ENCODE data around the gene GRIK3.

GRIK3 gene

GRCh38 chr1:36977731-36978406 lies 56.4 kb downstream of the GRIK3 start:
- Histone ChIP-seq H2AFZ (ENCODE audit: low read depth, low read length) (no peak overlapping the region), H3K27me3 (ENCODE audit: insufficient read depth, low read length) (peaks cover under 1% of the 10 kb centered on the region), H3K36me3 (ENCODE audit: insufficient read depth, low read length) (no peaks in the 10 kb centered on the region), H3K4me1 (ENCODE audit: insufficient read depth, low read length) (no peaks in the 10 kb centered on the region), H3K9me3 (ENCODE audit: low read length) (no peaks in the 10 kb centered on the region), H3K4me3 (ENCODE audit: low read length) (no peak overlapping the region)

- no peaks in the 10 kb centered on the region for H3K9me3 ChIP-seq (ENCODE audit: low read length)
- H3K4me1 ChIP-seq (ENCODE audit: insufficient read depth, low read length): no peaks in the 10 kb centered on the region
- no peaks in the 10 kb centered on the region for H3K36me3 ChIP-seq (ENCODE audit: insufficient read depth, low read length)
- no peak overlapping the region for H3K4me3 ChIP-seq (ENCODE audit: low read length)
- H3K27me3 ChIP-seq (ENCODE audit: insufficient read depth, low read length): no peaks in the 10 kb centered on the region
- no peak overlapping the region for H2AFZ ChIP-seq (ENCODE audit: low read depth, low read length)
These were observed 58.7 kb downstream of the GRIK3 start for GRCh38 chr1:36975642-36976041.

GRCh38 chr1:36973056-36973455 lies 61.3 kb downstream of the GRIK3 start:
- Histone ChIP-seq H3K27me3 (ENCODE audit: insufficient read depth, low read length) (no peaks in the 10 kb centered on the region), H3K9me3 (ENCODE audit: low read length) (no peaks in the 10 kb centered on the region), H3K4me1 (ENCODE audit: insufficient read depth, low read length) (no peaks in the 10 kb centered on the region), H2AFZ (ENCODE audit: low read depth, low read length) (no peak overlapping the region), H3K4me3 (ENCODE audit: low read length) (no peak overlapping the region), H3K36me3 (ENCODE audit: insufficient read depth, low read length) (no peaks in the 10 kb centered on the region)

- H3K4me1 ChIP-seq (ENCODE audit: insufficient read depth, low read length): no peaks in the 10 kb centered on the region
- no peaks in the 10 kb centered on the region for H3K9me3 ChIP-seq (ENCODE audit: low read length)
- no peak overlapping the region for H3K4me3 ChIP-seq (ENCODE audit: low read length)
- H3K27me3 ChIP-seq (ENCODE audit: insufficient read depth, low read length): no peaks in the 10 kb centered on the region
- H3K36me3 ChIP-seq (ENCODE audit: insufficient read depth, low read length): no peaks in the 10 kb centered on the region
- no peak overlapping the region for H2AFZ ChIP-seq (ENCODE audit: low read depth, low read length)
These were observed 62.3 kb downstream of the GRIK3 start for GRCh38 chr1:36971852-36972618.

GRCh38 chr1:36968730-36969129 lies 65.6 kb downstream of the GRIK3 start:
- H3K36me3 ChIP-seq (ENCODE audit: insufficient read depth, low read length): no peaks in the 10 kb centered on the region
- H3K4me1 ChIP-seq (ENCODE audit: insufficient read depth, low read length): no peaks in the 10 kb centered on the region
- H3K4me3 ChIP-seq (ENCODE audit: low read length): no peak overlapping the region
- H2AFZ ChIP-seq (ENCODE audit: low read depth, low read length): no peak overlapping the region
- no peaks in the 10 kb centered on the region for H3K9me3 ChIP-seq (ENCODE audit: low read length)
- H3K27me3 ChIP-seq (ENCODE audit: insufficient read depth, low read length): no peaks in the 10 kb centered on the region

- no peaks in the 10 kb centered on the region for H3K36me3 ChIP-seq (ENCODE audit: insufficient read depth, low read length)
- H3K27me3 ChIP-seq (ENCODE audit: insufficient read depth, low read length): no peaks in the 10 kb centered on the region
- H3K4me3 ChIP-seq (ENCODE audit: low read length): no peak overlapping the region
- no peak overlapping the region for H2AFZ ChIP-seq (ENCODE audit: low read depth, low read length)
- no peaks in the 10 kb centered on the region for H3K9me3 ChIP-seq (ENCODE audit: low read length)
- no peaks in the 10 kb centered on the region for H3K4me1 ChIP-seq (ENCODE audit: insufficient read depth, low read length)
These were observed 68.1 kb downstream of the GRIK3 start for GRCh38 chr1:36966242-36966641.

- Histone ChIP-seq H3K4me1 (ENCODE audit: insufficient read depth, low read length) (no peaks in the 10 kb centered on the region), H3K27me3 (ENCODE audit: insufficient read depth, low read length) (no peaks in the 10 kb centered on the region)
These were observed 68.8 kb downstream of the GRIK3 start for GRCh38 chr1:36965275-36966159.

GRCh38 chr1:36964830-36965229 lies 69.5 kb downstream of the GRIK3 start:
- Histone ChIP-seq H3K4me1 (ENCODE audit: insufficient read depth, low read length) (no peaks in the 10 kb centered on the region), H3K36me3 (ENCODE audit: insufficient read depth, low read length) (no peaks in the 10 kb centered on the region), H3K9me3 (ENCODE audit: low read length) (no peaks in the 10 kb centered on the region), H3K27me3 (ENCODE audit: insufficient read depth, low read length) (no peaks in the 10 kb centered on the region), H3K4me3 (ENCODE audit: low read length) (no peak overlapping the region), H2AFZ (ENCODE audit: low read depth, low read length) (no peak overlapping the region)

More at GRCh38 chr1:36965275-36966159, 68.8 kb downstream of the GRIK3 start:
- no peak overlapping the region for H3K4me3 ChIP-seq (ENCODE audit: low read length)
- no peaks in the 10 kb centered on the region for H3K9me3 ChIP-seq (ENCODE audit: low read length)
- no peak overlapping the region for H2AFZ ChIP-seq (ENCODE audit: low read depth, low read length)
- no peaks in the 10 kb centered on the region for H3K36me3 ChIP-seq (ENCODE audit: insufficient read depth, low read length)

GRCh38 chr1:36963006-36963405 lies 71.3 kb downstream of the GRIK3 start:
- H3K36me3 ChIP-seq (ENCODE audit: insufficient read depth, low read length): no peaks in the 10 kb centered on the region
- no peaks in the 10 kb centered on the region for H3K9me3 ChIP-seq (ENCODE audit: low read length)
- H3K27me3 ChIP-seq (ENCODE audit: insufficient read depth, low read length): no peaks in the 10 kb centered on the region
- no peak overlapping the region for H2AFZ ChIP-seq (ENCODE audit: low read depth, low read length)
- no peaks in the 10 kb centered on the region for H3K4me1 ChIP-seq (ENCODE audit: insufficient read depth, low read length)
- no peak overlapping the region for H3K4me3 ChIP-seq (ENCODE audit: low read length)

GRCh38 chr1:36961062-36961615 lies 73.2 kb downstream of the GRIK3 start:
- Histone ChIP-seq H2AFZ (ENCODE audit: low read depth, low read length) (no peak overlapping the region), H3K4me3 (ENCODE audit: low read length) (no peak overlapping the region), H3K9me3 (ENCODE audit: low read length) (no peaks in the 10 kb centered on the region), H3K4me1 (ENCODE audit: insufficient read depth, low read length) (no peaks in the 10 kb centered on the region), H3K36me3 (ENCODE audit: insufficient read depth, low read length) (no peaks in the 10 kb centered on the region), H3K27me3 (ENCODE audit: insufficient read depth, low read length) (no peaks in the 10 kb centered on the region)

- H3K4me3 ChIP-seq (ENCODE audit: low read length): no peak overlapping the region
- no peak overlapping the region for H2AFZ ChIP-seq (ENCODE audit: low read depth, low read length)
- no peaks in the 10 kb centered on the region for H3K27me3 ChIP-seq (ENCODE audit: insufficient read depth, low read length)
- H3K4me1 ChIP-seq (ENCODE audit: insufficient read depth, low read length): no peaks in the 10 kb centered on the region
- H3K36me3 ChIP-seq (ENCODE audit: insufficient read depth, low read length): no peaks in the 10 kb centered on the region
- H3K9me3 ChIP-seq (ENCODE audit: low read length): no peaks in the 10 kb centered on the region
These were observed 77.7 kb downstream of the GRIK3 start for GRCh38 chr1:36956570-36956969.

GRCh38 chr1:36955016-36955415 lies 79.3 kb downstream of the GRIK3 start:
- Histone ChIP-seq H3K9me3 (ENCODE audit: low read length) (no peaks in the 10 kb centered on the region), H3K4me1 (ENCODE audit: insufficient read depth, low read length) (peaks cover 2% of the 10 kb centered on the region), H3K4me3 (ENCODE audit: low read length) (no peak overlapping the region), H3K27me3 (ENCODE audit: insufficient read depth, low read length) (no peaks in the 10 kb centered on the region), H2AFZ (ENCODE audit: low read depth, low read length) (no peak overlapping the region), H3K36me3 (ENCODE audit: insufficient read depth, low read length) (no peaks in the 10 kb centered on the region)

GRCh38 chr1:36953061-36953460 lies 81.3 kb downstream of the GRIK3 start:
- H3K27me3 ChIP-seq (ENCODE audit: insufficient read depth, low read length): no peaks in the 10 kb centered on the region
- H3K9me3 ChIP-seq (ENCODE audit: low read length): no peaks in the 10 kb centered on the region
- no peak overlapping the region for H3K4me3 ChIP-seq (ENCODE audit: low read length)
- peaks cover 2% of the 10 kb centered on the region for H3K4me1 ChIP-seq (ENCODE audit: insufficient read depth, low read length)
- H2AFZ ChIP-seq (ENCODE audit: low read depth, low read length): no peak overlapping the region
- H3K36me3 ChIP-seq (ENCODE audit: insufficient read depth, low read length): no peaks in the 10 kb centered on the region
